ENCODE data around the gene MEGF9.

GRCh38 chr9:120611690-120612068, 102.6 kb downstream of the MEGF9 start:
- TF ChIP-seq CTCF (conservative IDR thresholded peaks at IDR 0.05 in 1 of 2, IDR thresholded peaks at IDR 0.05 in 1 of 2; ENCODE audit: extremely low read depth in 1 of 2, insufficient read depth in 1 of 2, low read depth in 1 of 2, low read length in 2 of 2) (no peak), EZH2 (IDR thresholded peaks at IDR 0.05; ENCODE audit: borderline replicate concordance, low read length) (no peak)
